KMS-11 (cell line): Measurements from ENCODE around the gene STH.

Source experiments
- H2AFZ ChIP-seq: fragments of 200-600 bp; sonication (generic); 2 replicates; pipeline ENCODE4 v1.6.1; 2016; ENCODE audit warnings: antibody characterized with exemption, mixed run types, low read depth
- H3K27ac ChIP-seq: fragments of 200-600 bp; sonication (generic); 2 replicates; pipeline ENCODE4 v1.6.1; 2016; ENCODE audit warnings: mild to moderate bottlenecking, mixed run types
- H3K27me3 ChIP-seq: fragments of 200-600 bp; sonication (generic); 2 replicates; pipeline ENCODE4 v1.6.1; 2017; ENCODE audit warnings: mild to moderate bottlenecking, low read depth, mixed run types, moderate library complexity; ENCODE audit not compliant: insufficient read depth
- H3K36me3 ChIP-seq: fragments of 200-600 bp; sonication (generic); 2 replicates; pipeline ENCODE4 v1.6.1; 2017; ENCODE audit warnings: mild to moderate bottlenecking, mixed run types; ENCODE audit not compliant: insufficient read depth
- H3K4me1 ChIP-seq: fragments of 200-600 bp; sonication (generic); 2 replicates; pipeline ENCODE4 v1.6.1; 2016; ENCODE audit warnings: mild to moderate bottlenecking, low read depth, mixed run types; ENCODE audit not compliant: poor library complexity, severe bottlenecking
- H3K4me2 ChIP-seq: fragments of 200-600 bp; sonication (generic); 2 replicates; pipeline ENCODE4 v1.7.0; 2016; ENCODE audit warnings: mild to moderate bottlenecking, mixed run types
- H3K4me3 ChIP-seq: fragments of 200-600 bp; sonication (generic); IDR thresholded peaks from 2 replicates; pipeline ENCODE4 v1.6.1; 2017; ENCODE audit warnings: low read depth, low read length, mixed read lengths; ENCODE audit not compliant: insufficient read depth
- H3K79me2 ChIP-seq: fragments of 200-600 bp; sonication (generic); 2 replicates; pipeline ENCODE4 v1.6.1; 2016; ENCODE audit warnings: low read depth, mixed run types; ENCODE audit not compliant: insufficient read depth
- H3K9ac ChIP-seq: fragments of 200-600 bp; sonication (generic); 2 replicates; pipeline ENCODE4 v1.6.1; 2016; ENCODE audit warnings: mild to moderate bottlenecking, mixed run types
- H4K20me1 ChIP-seq: fragments of 200-600 bp; sonication (generic); 2 replicates; pipeline ENCODE4 v1.6.1; 2016; ENCODE audit warnings: mild to moderate bottlenecking, mixed run types; ENCODE audit not compliant: insufficient read depth
- TF ChIP-seq, protein P1 (sequence below): fragments of 200-600 bp; sonication (generic); conservative IDR thresholded peaks from 2 replicates; pipeline ENCODE4 v1.6.1; 2017; ENCODE audit warnings: low read depth, mild to moderate bottlenecking, antibody characterized with exemption, low read length, moderate library complexity, mixed read lengths

The STH gene

DNA sequence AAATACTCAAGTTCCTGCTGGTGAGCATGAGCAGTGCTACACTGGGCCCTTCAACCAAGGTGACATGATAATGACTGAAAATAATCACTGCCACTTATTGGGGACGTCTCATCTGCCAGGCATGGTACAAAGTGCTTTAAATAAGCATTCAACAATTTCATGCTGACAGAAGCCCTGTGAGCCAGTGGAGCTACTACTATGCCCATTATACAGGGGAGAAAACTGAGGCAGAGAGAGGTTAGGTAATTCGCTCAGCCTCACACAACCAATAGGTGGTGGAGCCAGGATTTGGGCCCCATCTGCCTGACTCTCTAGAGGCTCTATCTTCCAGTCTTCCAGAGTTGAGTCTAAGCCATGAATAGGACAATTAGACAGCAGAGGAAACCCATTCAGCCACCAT lies 30.3 kb upstream of the STH start:
- no peaks in the 10 kb centered on the region for H3K79me2 ChIP-seq
- no peaks in the 10 kb centered on the region for H3K4me1 ChIP-seq
- no peaks in the 10 kb centered on the region for H3K36me3 ChIP-seq
- H3K4me3 ChIP-seq: no peak overlapping the region
- H3K4me2 ChIP-seq: no peak overlapping the region
- TF ChIP-seq, protein P1, sequence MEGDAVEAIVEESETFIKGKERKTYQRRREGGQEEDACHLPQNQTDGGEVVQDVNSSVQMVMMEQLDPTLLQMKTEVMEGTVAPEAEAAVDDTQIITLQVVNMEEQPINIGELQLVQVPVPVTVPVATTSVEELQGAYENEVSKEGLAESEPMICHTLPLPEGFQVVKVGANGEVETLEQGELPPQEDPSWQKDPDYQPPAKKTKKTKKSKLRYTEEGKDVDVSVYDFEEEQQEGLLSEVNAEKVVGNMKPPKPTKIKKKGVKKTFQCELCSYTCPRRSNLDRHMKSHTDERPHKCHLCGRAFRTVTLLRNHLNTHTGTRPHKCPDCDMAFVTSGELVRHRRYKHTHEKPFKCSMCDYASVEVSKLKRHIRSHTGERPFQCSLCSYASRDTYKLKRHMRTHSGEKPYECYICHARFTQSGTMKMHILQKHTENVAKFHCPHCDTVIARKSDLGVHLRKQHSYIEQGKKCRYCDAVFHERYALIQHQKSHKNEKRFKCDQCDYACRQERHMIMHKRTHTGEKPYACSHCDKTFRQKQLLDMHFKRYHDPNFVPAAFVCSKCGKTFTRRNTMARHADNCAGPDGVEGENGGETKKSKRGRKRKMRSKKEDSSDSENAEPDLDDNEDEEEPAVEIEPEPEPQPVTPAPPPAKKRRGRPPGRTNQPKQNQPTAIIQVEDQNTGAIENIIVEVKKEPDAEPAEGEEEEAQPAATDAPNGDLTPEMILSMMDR: no peak
- no peaks in the 10 kb centered on the region for H4K20me1 ChIP-seq
- no peak overlapping the region for H3K9ac ChIP-seq
- no peaks in the 10 kb centered on the region for H3K27me3 ChIP-seq
- no peak overlapping the region for H2AFZ ChIP-seq
- no peak overlapping the region for H3K27ac ChIP-seq

DNA sequence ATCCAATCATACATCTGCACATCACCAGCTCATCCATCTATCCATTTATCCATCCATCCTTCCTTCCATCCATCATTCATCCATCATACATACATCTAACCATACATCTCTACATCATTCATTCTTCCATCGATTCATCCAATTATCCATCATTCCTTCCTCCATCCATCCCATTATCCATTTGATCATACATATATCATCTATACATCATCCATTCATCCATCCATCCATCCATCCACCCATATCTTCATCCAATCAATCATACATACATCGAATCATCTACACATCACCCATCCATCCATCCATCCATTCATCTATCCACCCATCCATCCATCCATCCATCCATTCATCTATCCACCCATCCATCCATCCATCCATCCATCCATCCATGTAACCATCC lies 29.3 kb upstream of the STH start:
- no peaks in the 10 kb centered on the region for H4K20me1 ChIP-seq
- no peaks in the 10 kb centered on the region for H3K4me1 ChIP-seq
- no peak overlapping the region for H3K9ac ChIP-seq
- TF ChIP-seq, protein P1: no peak
- H3K4me2 ChIP-seq: no peak overlapping the region
- no peaks in the 10 kb centered on the region for H3K79me2 ChIP-seq
- no peaks in the 10 kb centered on the region for H3K36me3 ChIP-seq
- H3K27me3 ChIP-seq: no peaks in the 10 kb centered on the region
- H3K27ac ChIP-seq: no peak overlapping the region
- no peak overlapping the region for H2AFZ ChIP-seq
- no peak overlapping the region for H3K4me3 ChIP-seq

DNA sequence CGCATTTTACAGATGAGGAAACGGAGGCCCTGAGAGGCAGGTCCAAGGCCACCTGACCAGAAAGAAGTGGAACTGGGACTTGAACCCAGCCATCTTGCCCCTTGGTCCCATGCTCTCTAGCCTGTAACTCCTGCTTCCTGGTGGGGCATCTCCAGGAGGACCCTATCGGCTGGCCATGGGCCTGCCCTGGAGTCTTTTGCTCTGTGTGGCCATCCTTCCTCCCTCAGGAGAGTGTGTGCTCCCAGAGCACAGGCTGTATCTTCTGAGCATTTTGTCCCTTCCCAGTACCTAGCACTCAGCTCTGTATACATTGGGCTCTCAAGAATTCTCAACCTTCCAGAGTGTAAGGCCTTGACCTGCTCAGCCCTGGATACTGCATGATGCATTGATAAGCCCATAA lies 28.4 kb upstream of the STH start:
- Histone ChIP-seq H3K9ac (no peak overlapping the region), H3K4me2 (no peak overlapping the region), H2AFZ (no peak overlapping the region), H3K4me3 (no peak overlapping the region), H3K27ac (no peak overlapping the region), H3K27me3 (no peaks in the 10 kb centered on the region), H4K20me1 (no peaks in the 10 kb centered on the region), H3K79me2 (no peaks in the 10 kb centered on the region), H3K4me1 (no peaks in the 10 kb centered on the region), H3K36me3 (no peaks in the 10 kb centered on the region)
- TF ChIP-seq, protein P1: no peak

- H3K36me3 ChIP-seq: no peaks in the 10 kb centered on the region
- no peaks in the 10 kb centered on the region for H3K27me3 ChIP-seq
- H3K4me1 ChIP-seq: no peaks in the 10 kb centered on the region
- H4K20me1 ChIP-seq: no peaks in the 10 kb centered on the region
- H2AFZ ChIP-seq: no peak overlapping the region
- no peak overlapping the region for H3K4me3 ChIP-seq
- no peak overlapping the region for H3K27ac ChIP-seq
- no peak overlapping the region for H3K4me2 ChIP-seq
- no peaks in the 10 kb centered on the region for H3K79me2 ChIP-seq
- TF ChIP-seq, protein P1: no peak
- H3K9ac ChIP-seq: no peak overlapping the region
Observed at GRCh38 chr17:45971698-45972141, 27.3 kb upstream of the STH start.
